Camera-type eye (tissue), 1 donor: Measurements from ENCODE around the gene SMIM5. TPM values are rescaled to one million over a fixed set of nuclear protein-coding genes. Genes with fewer than 3 reads are reported as not detected.

Experiments
- total RNA-seq: library from RNA; depleted of rRNA; stranded (reverse); fragments of >200 nt; gene quantifications from one replicate; pipeline ENCODE4 v1.2.3, GENCODE V29; 2014

Gene SMIM5
- 3.5 TPM for total RNA-seq

GRCh38 chr17:75632863-75633485 lies at the start of gene SMIM5:
SMIM5 (plus strand) TSS chr17:75633434; CDS start chr17:75640202, 6,768 bp downstream.

GRCh38 chr17:75587675-75588595 lies 45.3 kb upstream of the SMIM5 start, which contains the start of gene MYO15B:
MYO15B (plus strand) TSS chr17:75587800; CDS start chr17:75588058, 258 bp downstream.

GRCh38 chr17:75666959-75667790 lies 33.9 kb downstream of the SMIM5 start, which contains the start of the genes RECQL5 and SAP30BP:
RECQL5 (minus strand) TSS chr17:75667154; CDS start chr17:75666557, 597 bp downstream.
SAP30BP (plus strand) TSS chr17:75667338; CDS start chr17:75667373, 35 bp downstream.

Other genes starting within 250 kb of the SMIM5 start
- gene GRB2, start 227.8 kb upstream of the SMIM5 start, total RNA-seq = 101 TPM
- 54.9 TPM for gene TMEM94, start 176.8 kb upstream of the SMIM5 start, total RNA-seq
- 23.3 TPM for gene CASKIN2, start 117.9 kb upstream of the SMIM5 start, total RNA-seq
- gene TSEN54, start 116.9 kb upstream of the SMIM5 start, total RNA-seq = 19.4 TPM
- gene LLGL2, start 107.7 kb upstream of the SMIM5 start, total RNA-seq = 51.2 TPM
- 185 TPM for gene MYO15B, start 45.6 kb upstream of the SMIM5 start, total RNA-seq
- 32.5 TPM for gene RECQL5, start 33.7 kb downstream of the SMIM5 start, total RNA-seq
- 109 TPM for gene SAP30BP, start 33.9 kb downstream of the SMIM5 start, total RNA-seq
- 19.5 TPM for gene ITGB4, start 88.0 kb downstream of the SMIM5 start, total RNA-seq
- 14.5 TPM for gene GALK1, start 131.8 kb downstream of the SMIM5 start, total RNA-seq
- 78.4 TPM for gene UNK, start 151.4 kb downstream of the SMIM5 start, total RNA-seq
- 5.0 TPM for gene UNC13D, start 211.0 kb downstream of the SMIM5 start, total RNA-seq
- 50.5 TPM for gene WBP2, start 221.9 kb downstream of the SMIM5 start, total RNA-seq
- 14.9 TPM for gene TRIM47, start 245.1 kb downstream of the SMIM5 start, total RNA-seq